T-cell (primary cell): Measurements from ENCODE around the gene MAP3K3. TPM values are rescaled to one million over a fixed set of nuclear protein-coding genes. Genes with fewer than 3 reads are reported as not detected.

Experiments
- ATAC-seq, 4 experiments: fragments of 200-7000 bp in 3 of 4; fragments of 150-1000 bp in 1 of 4; cut with Tn5 transposase; replicated peaks in 1 of 4; 1 replicate in 3 of 4; 2 replicates in 1 of 4; pipeline ENCODE4 v1.10.0; 2021; ENCODE audit warnings: moderate library complexity in 3 of 4, mild to moderate bottlenecking in 2 of 4, moderate number of reproducible peaks in 1 of 4
- CTCF ChIA-PET, 2 donors: fragments of 300-600 bp; sonication (Branson Sonifier 250); formaldehyde crosslinking; loops; one replicate each; lab custom pipeline; 2022; ENCODE audit warnings: antibody characterized with exemption in 2 of 2; lab: Charles Lee
- POLR2A ChIA-PET, 2 donors: fragments of 300-600 bp; sonication (Branson Sonifier 250); formaldehyde crosslinking; loops; one replicate each; lab custom pipeline; 2022; ENCODE audit warnings: antibody characterized with exemption in 2 of 2; lab: Charles Lee
- DNase-seq, 35 experiments: peaks; one replicate each; pipeline versions ENCODE4 v3.0.0 to v3.0.0-alpha.2; 2013 to 2023
- H3K27ac ChIP-seq: one replicate; pipeline ENCODE4 v1.5.1; 2013; ENCODE audit warnings: low read length
- H3K27me3 ChIP-seq, 2 experiments: replicated peaks in 1 of 2; 1 replicate in 1 of 2; 2 replicates in 1 of 2; pipeline versions ENCODE4 v1.6.1 to v1.7.0; 2013; ENCODE audit warnings: low read length in 1 of 2, mixed read lengths in 1 of 2; ENCODE audit not compliant: control insufficient read depth in 2 of 2, insufficient read depth in 2 of 2; ENCODE audit errors: extremely low read depth in 1 of 2
- H3K36me3 ChIP-seq, 2 donors: 1 replicate in 1 of 2; 2 replicates in 1 of 2; pipeline versions ENCODE4 v1.6.1 to v1.7.0; 2013; ENCODE audit warnings: low read length in 1 of 2; ENCODE audit not compliant: control insufficient read depth in 2 of 2, insufficient read depth in 1 of 2; ENCODE audit errors: extremely low read depth in 1 of 2
- H3K4me1 ChIP-seq, 2 experiments: 1 replicate in 1 of 2; 2 replicates in 1 of 2; pipeline versions ENCODE4 v1.6.1 to v1.7.0; 2013; ENCODE audit warnings: low read length in 2 of 2, mixed read lengths in 1 of 2; ENCODE audit not compliant: insufficient read depth in 2 of 2, control insufficient read depth in 1 of 2; ENCODE audit errors: extremely low read depth in 1 of 2
- H3K4me3 ChIP-seq, 2 donors: 1 replicate in 1 of 2; 2 replicates in 1 of 2; pipeline versions ENCODE4 v1.5.1 to v1.7.0; 2013; ENCODE audit warnings: mild to moderate bottlenecking in 2 of 2, low read length in 1 of 2, moderate library complexity in 1 of 2; ENCODE audit not compliant: control insufficient read depth in 1 of 2; ENCODE audit errors: extremely low read depth in 1 of 2
- H3K9me3 ChIP-seq: 2 replicates; pipeline ENCODE4 v1.7.0; 2013
- H3K27ac Mint-ChIP-seq, 2 donors: one replicate each; pipeline ENCODE4 v1.8.0; 2020 to 2021; ENCODE audit warnings: mild to moderate bottlenecking in 2 of 2, mixed read lengths in 2 of 2
- H3K27me3 Mint-ChIP-seq, 2 donors: one replicate each; pipeline ENCODE4 v1.8.0; 2021 to 2022; ENCODE audit warnings: mixed read lengths in 2 of 2
- H3K36me3 Mint-ChIP-seq: one replicate; pipeline ENCODE4 v1.8.0; 2021; ENCODE audit warnings: mixed read lengths
- H3K4me1 Mint-ChIP-seq, 3 donors: one replicate each; pipeline ENCODE4 v1.8.0; 2020 to 2022; ENCODE audit warnings: mixed read lengths in 3 of 3, mild to moderate bottlenecking in 1 of 3
- H3K4me3 Mint-ChIP-seq, 3 donors: one replicate each; pipeline ENCODE4 v1.8.0; 2020 to 2022; ENCODE audit warnings: mild to moderate bottlenecking in 3 of 3, mixed read lengths in 3 of 3, moderate library complexity in 3 of 3
- H3K9me3 Mint-ChIP-seq, 3 donors: one replicate each; pipeline ENCODE4 v1.8.0; 2020 to 2022; ENCODE audit warnings: mixed read lengths in 3 of 3
- WGBS: methylation state at CpG from one replicate; pipeline ENCODE4 v1.1.5; 2013; ENCODE audit warnings: missing lambda C conversion rate; ENCODE audit not compliant: insufficient coverage; 5-methylcytosine and 5-hydroxymethylcytosine counted together
- total RNA-seq, 35 experiments: library from RNA in 6 of 35; stranded (reverse) in 6 of 35; fragments of 120-200 nt in 1 of 35; gene quantifications; one replicate each; pipeline versions ENCODE4 v1.2.1 to v1.2.4 and lab custom pipeline; 2013 to 2026

Gene MAP3K3
- total RNA-seq, 5 donors from 2014 or later (not counting 1 experiment from before 2014, with no cell fraction given): 71.0 to 91.1 (median 85.4) TPM

DNA sequence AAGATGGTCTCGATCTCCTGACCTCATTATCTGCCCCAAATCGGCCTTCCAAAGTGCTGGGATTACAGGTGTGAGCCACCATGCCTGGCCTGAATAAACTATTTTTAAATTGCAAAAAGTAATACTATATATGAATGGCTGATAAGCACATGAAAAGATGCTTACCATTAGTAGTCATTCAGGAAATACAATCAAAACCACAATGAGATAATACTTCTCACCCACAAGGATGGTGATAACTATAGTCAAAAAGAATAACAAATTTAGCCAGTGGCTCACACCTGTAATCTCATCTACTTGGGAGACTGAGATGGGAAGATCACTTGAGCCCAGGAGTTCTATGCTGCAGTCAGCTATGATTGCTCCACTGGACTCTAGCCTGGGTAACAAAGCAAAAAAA lies 23.9 kb upstream of the MAP3K3 start:
- Mint-ChIP-seq H3K4me1 (peaks cover 35 to 48% (median 44%) of the 10 kb centered on the region in 3 donors), H3K36me3 (no peaks in the 10 kb centered on the region), H3K27me3 (no peaks in the 10 kb centered on the region), H3K4me3 (peak overlapping the region in 1 of 3 donors; percentile 33), H3K9me3 (no peaks in the 10 kb centered on the region), H3K27ac (peak overlapping the region; percentile 61 to 70)
- ChIA-PET CTCF (interaction anchor here in 1 of 2 donors (0.6 kb wide), 2 partner anchors 243 to 623 kb away, joined by 3 to 4 read pairs; no protein-coding TSS in a partner anchor), POLR2A (interaction anchor here (0.6 kb wide), 2 partner anchors 24 to 26 kb away, joined by 3 to 6 read pairs; partner anchors contain the start of gene MAP3K3 (in 1 of the 2))
- H3K27me3 ChIP-seq: no peaks in the 10 kb centered on the region
- H3K4me3 ChIP-seq: no peak overlapping the region
- peak overlapping the region; percentile 57 for H3K27ac ChIP-seq
- DNase-seq (peak in 1 of 35 experiments; percentile 58), ATAC-seq (peak in 2 of 4 experiments; percentile 43 to 48)
- H3K36me3 ChIP-seq: peaks cover 0 to 6% of the 10 kb centered on the region in 2 donors
- no peaks in the 10 kb centered on the region for H3K9me3 ChIP-seq
- no CpG with 5 or more reads among the region's 2 CpGs for WGBS
- peaks cover 14 to 41% of the 10 kb centered on the region in 2 experiments for H3K4me1 ChIP-seq

DNA sequence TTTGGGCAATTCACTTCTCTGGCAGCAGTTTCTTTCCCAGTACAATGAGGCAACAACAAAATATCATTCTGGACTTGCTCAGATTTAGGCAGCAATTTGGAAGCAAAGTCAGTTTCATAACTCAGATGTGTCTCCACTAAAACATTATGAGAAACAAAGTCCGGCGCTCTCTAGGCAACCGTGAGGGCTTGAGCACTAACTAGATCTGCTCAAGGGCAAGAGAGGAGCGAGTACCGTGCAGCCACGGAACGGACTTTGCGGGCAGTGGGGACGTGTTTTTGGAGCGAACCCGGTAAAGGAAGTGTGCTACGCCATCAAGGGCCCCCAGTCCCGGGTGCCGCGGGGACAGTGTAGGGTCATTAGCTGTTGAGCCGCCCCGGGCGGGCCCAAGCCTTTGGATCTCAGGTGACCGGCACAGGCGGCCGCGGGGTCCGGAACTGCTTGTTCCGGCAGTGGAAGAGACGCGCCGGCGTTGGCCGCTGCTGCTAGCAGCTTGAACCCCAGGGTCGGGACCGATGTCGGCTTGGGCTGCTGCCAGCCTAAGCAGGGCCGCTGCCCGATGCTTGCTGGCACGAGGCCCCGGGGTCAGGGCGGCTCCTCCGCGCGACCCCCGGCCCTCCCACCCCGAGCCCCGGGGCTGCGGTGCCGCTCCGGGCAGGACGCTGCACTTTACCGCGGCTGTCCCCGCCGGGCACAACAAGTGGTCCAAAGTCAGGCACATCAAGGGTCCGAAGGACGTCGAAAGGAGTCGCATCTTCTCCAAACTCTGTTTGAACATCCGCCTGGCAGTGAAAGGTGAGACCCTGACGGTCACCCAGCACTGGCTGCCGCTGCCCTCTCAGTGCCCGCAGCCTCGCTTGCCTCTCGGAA lies 21.4 kb upstream of the MAP3K3 start, which contains the start of gene TACO1:
Gene TACO1, plus strand, starts transcription at position 327 of the 870 bp plus-strand sequence. Its CDS starts 189 bp downstream, at position 516.
- Mint-ChIP-seq H3K27ac (peak within 1 kb of the TSS; percentile 95 to 96), H3K9me3 (no peaks in the 10 kb centered on the region), H3K36me3 (peaks cover 13% of the 10 kb centered on the region), H3K27me3 (no peaks in the 10 kb centered on the region), H3K4me3 (peak within 1 kb of the TSS; percentile 89 to 96 (median 91)), H3K4me1 (peaks cover 35 to 51% (median 44%) of the 10 kb centered on the region in 3 donors)
- Histone ChIP-seq H3K36me3 (peaks cover 5 to 16% of the 10 kb centered on the region in 2 donors), H3K27me3 (no peaks in the 10 kb centered on the region), H3K27ac (peak within 1 kb of the TSS; percentile 43), H3K4me1 (peaks cover 14 to 41% of the 10 kb centered on the region in 2 experiments), H3K9me3 (no peaks in the 10 kb centered on the region), H3K4me3 (peak within 1 kb of the TSS; percentile 68 to 96)
- ATAC-seq (peak; percentile 88 to 92 (median 89)), DNase-seq (peak in 34 of 35 experiments; percentile 41 to 82 (median 66))
- ChIA-PET CTCF (interaction anchor here (0.5 to 1.8 kb wide), 5 partner anchors 11 to 600 kb away, joined by 3 to 10 read pairs (median 4); partner anchors contain the start of gene MAP3K3 (in 1 of the 2)), POLR2A (no interaction called here)
- 2% methylated on average over 60 of the region's 61 CpGs for WGBS

DNA sequence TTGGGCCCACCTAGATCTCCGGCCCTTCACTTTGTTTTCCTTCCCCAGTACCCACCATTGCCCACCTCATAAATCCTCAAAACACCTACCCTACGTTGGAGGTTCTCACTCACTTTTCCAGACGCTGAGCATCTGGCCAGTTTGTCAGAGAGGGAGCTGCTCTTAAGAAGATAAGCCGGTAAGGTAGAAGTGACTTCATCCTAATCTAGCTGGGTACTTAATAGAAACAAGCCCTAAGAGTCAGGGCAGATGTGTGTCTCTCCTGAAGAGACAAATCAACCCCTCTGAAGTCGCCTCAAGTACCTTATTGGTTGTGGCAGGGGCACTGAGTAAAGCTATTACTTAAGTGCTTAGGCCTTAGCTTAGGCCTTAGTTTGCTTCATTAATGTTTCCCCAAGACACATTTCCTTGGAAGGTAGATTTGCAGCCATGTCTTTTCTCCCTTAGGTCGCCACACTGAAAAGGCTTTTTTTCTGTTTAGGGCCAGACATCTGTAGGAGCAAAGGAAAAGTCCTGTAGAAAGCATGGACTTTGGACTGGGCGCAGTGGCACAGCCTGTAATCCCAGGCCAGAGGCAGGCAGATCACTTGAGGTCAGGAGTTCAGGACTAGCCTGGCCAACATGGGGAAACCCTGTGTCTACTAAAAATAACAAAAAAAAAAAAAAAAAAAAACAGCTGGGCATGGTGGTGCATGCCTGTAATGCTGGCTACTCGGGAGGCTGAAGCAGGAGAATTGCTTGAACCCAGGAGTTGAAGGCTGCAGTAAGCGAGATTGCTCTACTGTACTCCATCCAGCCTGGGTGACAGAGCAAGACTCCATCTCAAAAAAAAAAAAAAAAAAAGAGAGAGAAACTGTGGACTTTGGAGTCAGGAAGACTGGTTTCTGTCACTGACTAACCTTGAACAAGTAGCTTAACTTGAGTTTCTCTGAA lies 20.5 kb upstream of the MAP3K3 start:
- 100% methylated on average over 1 of the region's 9 CpGs for WGBS
- Histone ChIP-seq H3K4me1 (peaks cover 14 to 37% of the 10 kb centered on the region in 2 experiments), H3K4me3 (peak overlapping the region; percentile 68 to 96), H3K27ac (peak overlapping the region; percentile 6), H3K36me3 (peaks cover 12 to 25% of the 10 kb centered on the region in 2 donors), H3K9me3 (no peaks in the 10 kb centered on the region), H3K27me3 (no peaks in the 10 kb centered on the region)
- ATAC-seq (no peak), DNase-seq (peak in 1 of 35 experiments; percentile 14)
- H3K4me1 Mint-ChIP-seq: peaks cover 35 to 52% (median 44%) of the 10 kb centered on the region in 3 donors
- peak overlapping the region; percentile 95 to 96 for H3K27ac Mint-ChIP-seq
- no peaks in the 10 kb centered on the region for H3K27me3 Mint-ChIP-seq
- peak overlapping the region; percentile 89 to 96 (median 91) for H3K4me3 Mint-ChIP-seq
- no peaks in the 10 kb centered on the region for H3K9me3 Mint-ChIP-seq
- ChIA-PET CTCF (interaction anchor here (0.6 to 1.8 kb wide), 7 partner anchors 10 to 181 kb away, joined by 3 to 10 read pairs (median 5); no protein-coding TSS in a partner anchor), POLR2A (interaction anchor here in 1 of 2 donors (0.6 to 0.7 kb wide), 2 partner anchors 9 to 684 kb away, joined by 3 to 4 read pairs; no protein-coding TSS in a partner anchor)
- H3K36me3 Mint-ChIP-seq: peaks cover 21% of the 10 kb centered on the region

DNA sequence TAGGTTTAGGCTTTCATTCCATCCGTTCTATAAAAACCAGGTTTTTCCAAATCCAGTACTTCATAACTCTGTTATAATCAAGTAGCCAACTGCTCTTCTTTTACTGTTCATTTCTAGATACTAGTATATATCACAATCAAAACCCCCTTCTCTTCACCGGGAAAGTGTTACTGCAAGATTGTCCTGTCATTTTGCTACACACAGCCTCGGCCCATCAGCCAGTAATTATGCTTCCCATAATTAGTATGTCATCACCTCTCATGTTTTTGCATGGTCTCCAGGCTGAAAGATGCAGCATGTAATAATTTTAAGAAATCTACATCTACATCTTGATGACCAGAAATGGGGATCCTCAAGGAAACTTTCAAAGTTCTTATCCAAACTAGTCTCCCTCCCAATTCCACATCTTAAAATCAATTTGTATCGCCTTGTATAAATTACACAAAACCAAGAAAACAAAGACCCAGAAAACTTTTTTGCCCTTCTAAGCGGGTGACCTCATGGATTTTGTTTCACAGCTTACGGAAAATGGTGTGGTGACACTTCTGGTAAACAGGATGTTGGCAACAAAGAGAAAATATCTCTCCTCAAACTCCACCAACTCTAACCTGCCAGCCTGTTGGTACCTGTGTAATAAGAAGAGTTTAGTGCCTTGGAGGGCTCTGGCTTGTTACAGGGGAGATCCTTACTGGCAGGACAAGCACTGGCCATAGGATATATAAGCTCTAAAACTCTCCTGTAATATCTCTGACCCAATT lies 12.2 kb upstream of the MAP3K3 start:
- Mint-ChIP-seq H3K4me1 (peaks cover 32 to 36% (median 32%) of the 10 kb centered on the region in 3 donors), H3K27me3 (no peaks in the 10 kb centered on the region), H3K4me3 (peak overlapping the region; percentile 37 to 64 (median 46)), H3K36me3 (peaks cover 49% of the 10 kb centered on the region), H3K9me3 (no peaks in the 10 kb centered on the region), H3K27ac (peak overlapping the region; percentile 95 to 97)
- ChIA-PET POLR2A (interaction anchor here in 1 of 2 donors (0.6 to 0.8 kb wide), 2 partner anchors 8 to 166 kb away, joined by 4 to 7 read pairs; no protein-coding TSS in a partner anchor), CTCF (interaction anchor here in 1 of 2 donors (1.7 to 3.2 kb wide), 2 partner anchors 12 to 58 kb away, joined by 4 to 19 read pairs; partner anchors contain the start of gene MAP3K3)
- H3K36me3 ChIP-seq: peaks cover 16 to 39% of the 10 kb centered on the region in 2 donors
- ATAC-seq: peak in 1 of 4 experiments; percentile 39
- no peaks in the 10 kb centered on the region for H3K9me3 ChIP-seq
- no peaks in the 10 kb centered on the region for H3K27me3 ChIP-seq
- peak in 15 of 35 experiments; percentile 10 to 48 (median 31) for DNase-seq
- peaks cover 12 to 26% of the 10 kb centered on the region in 2 experiments for H3K4me1 ChIP-seq
- peak overlapping the region; percentile 73 for H3K27ac ChIP-seq
- no peak overlapping the region for H3K4me3 ChIP-seq
- 40% methylated on average over 1 of the region's 6 CpGs for WGBS

DNA sequence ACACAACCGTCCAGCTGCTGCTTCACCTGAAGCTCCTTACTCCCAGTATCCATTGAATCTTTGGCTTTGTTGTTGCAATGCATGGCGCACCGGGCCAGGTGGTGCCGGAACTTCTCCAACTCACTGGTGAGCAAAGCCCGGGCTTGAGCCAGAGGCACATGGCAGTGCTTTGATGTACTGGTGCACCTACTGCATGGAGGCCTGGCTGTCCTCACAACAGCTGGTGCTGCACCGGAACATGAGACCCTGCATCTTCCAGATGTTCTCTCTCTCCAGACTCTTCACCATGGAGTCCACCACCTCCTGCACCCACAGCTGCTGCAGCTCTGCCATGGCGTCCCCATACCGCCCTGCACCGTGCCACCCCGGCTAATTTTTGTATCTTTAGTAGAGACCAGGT lies 11.4 kb upstream of the MAP3K3 start:
- ATAC-seq: no peak
- H3K4me3 ChIP-seq: no peak overlapping the region
- Mint-ChIP-seq H3K4me3 (peak overlapping the region; percentile 21 to 64 (median 31)), H3K27ac (peak overlapping the region; percentile 95 to 97), H3K4me1 (peaks cover 32 to 34% (median 32%) of the 10 kb centered on the region in 3 donors), H3K27me3 (no peaks in the 10 kb centered on the region), H3K36me3 (peaks cover 40% of the 10 kb centered on the region), H3K9me3 (no peaks in the 10 kb centered on the region)
- POLR2A ChIA-PET: interaction anchor here in 1 of 2 donors (0.6 to 0.8 kb wide), 2 partner anchors 8 to 167 kb away, joined by 4 to 7 read pairs; no protein-coding TSS in a partner anchor
- H3K9me3 ChIP-seq: no peaks in the 10 kb centered on the region
- CTCF ChIA-PET: interaction anchor here (0.7 to 3.2 kb wide), 9 partner anchors 11 to 206 kb away, joined by 3 to 27 read pairs (median 13); partner anchors contain the start of gene MAP3K3 (in 1 of the 2)
- no peak for DNase-seq
- no peaks in the 10 kb centered on the region for H3K27me3 ChIP-seq
- whole genome bisulfite sequencing: 95% methylated on average over 4 of the region's 10 CpGs
- H3K27ac ChIP-seq: peak overlapping the region; percentile 73
- peaks cover 11 to 31% of the 10 kb centered on the region in 2 donors for H3K36me3 ChIP-seq
- peaks cover 12 to 26% of the 10 kb centered on the region in 2 experiments for H3K4me1 ChIP-seq
